Tibial artery (tissue), 4 donors: ENCODE data around the gene CCHCR1.

Source experiments
- DNase-seq, 2 donors: peaks; one replicate each; pipeline ENCODE4 v3.0.0-alpha.2; 2019
- H3K27ac ChIP-seq, 2 donors: fragments of 200-600 bp; sonication (generic) in 1 of 2; 1 replicate in 1 of 2; 2 replicates in 1 of 2; pipeline ENCODE4 v1.5.1; 2018 to 2019; ENCODE audit warnings: mild to moderate bottlenecking in 1 of 2
- H3K27me3 ChIP-seq, 2 donors: fragments of 200-600 bp; sonication (generic) in 1 of 2; one replicate each; pipeline versions ENCODE4 v1.5.1 to v1.6.0; 2016 to 2019
- H3K36me3 ChIP-seq, 3 donors: fragments of 200-600 bp; sonication (generic) in 2 of 3; one replicate each; pipeline ENCODE4 v1.5.1; 2016 to 2019; ENCODE audit warnings: mild to moderate bottlenecking in 2 of 3
- H3K4me1 ChIP-seq, 4 donors: fragments of 200-600 bp; sonication (generic) in 2 of 4; 1 replicate in 3 of 4; 2 replicates in 1 of 4; pipeline ENCODE4 v1.5.1; 2016 to 2019
- H3K4me3 ChIP-seq, 2 donors: fragments of 200-600 bp; sonication (generic) in 1 of 2; 1 replicate in 1 of 2; 2 replicates in 1 of 2; pipeline ENCODE4 v1.5.1; 2018 to 2019; ENCODE audit warnings: mild to moderate bottlenecking in 2 of 2
- H3K9me3 ChIP-seq, 3 donors: fragments of 200-600 bp; sonication (generic) in 1 of 3; one replicate each; pipeline ENCODE4 v1.5.1; 2016 to 2019
- intact Hi-C: fragments of 100-400 bp; cut with DNase I; formaldehyde crosslinking; loops from one replicate; pipeline ENCODE4 v1.15.0; 2023; ENCODE audit warnings: low total_unique reads
- TF ChIP-seq, protein P1 (sequence below), 2 experiments: fragments of 200-600 bp in 1 of 2; fragments of 450-650 bp in 1 of 2; IDR thresholded peaks; one replicate each; pipeline ENCODE4 v1.5.1; 2017 to 2019; ENCODE audit warnings: antibody characterized with exemption in 2 of 2, mild to moderate bottlenecking in 1 of 2, moderate library complexity in 1 of 2

Gene CCHCR1

GRCh38 chr6:31140643-31141042 lies 17.0 kb downstream of the CCHCR1 start:
- H3K27me3 ChIP-seq = peaks cover 0 to 10% of the 10 kb centered on the region in 2 donors
- TF ChIP-seq, protein P1, sequence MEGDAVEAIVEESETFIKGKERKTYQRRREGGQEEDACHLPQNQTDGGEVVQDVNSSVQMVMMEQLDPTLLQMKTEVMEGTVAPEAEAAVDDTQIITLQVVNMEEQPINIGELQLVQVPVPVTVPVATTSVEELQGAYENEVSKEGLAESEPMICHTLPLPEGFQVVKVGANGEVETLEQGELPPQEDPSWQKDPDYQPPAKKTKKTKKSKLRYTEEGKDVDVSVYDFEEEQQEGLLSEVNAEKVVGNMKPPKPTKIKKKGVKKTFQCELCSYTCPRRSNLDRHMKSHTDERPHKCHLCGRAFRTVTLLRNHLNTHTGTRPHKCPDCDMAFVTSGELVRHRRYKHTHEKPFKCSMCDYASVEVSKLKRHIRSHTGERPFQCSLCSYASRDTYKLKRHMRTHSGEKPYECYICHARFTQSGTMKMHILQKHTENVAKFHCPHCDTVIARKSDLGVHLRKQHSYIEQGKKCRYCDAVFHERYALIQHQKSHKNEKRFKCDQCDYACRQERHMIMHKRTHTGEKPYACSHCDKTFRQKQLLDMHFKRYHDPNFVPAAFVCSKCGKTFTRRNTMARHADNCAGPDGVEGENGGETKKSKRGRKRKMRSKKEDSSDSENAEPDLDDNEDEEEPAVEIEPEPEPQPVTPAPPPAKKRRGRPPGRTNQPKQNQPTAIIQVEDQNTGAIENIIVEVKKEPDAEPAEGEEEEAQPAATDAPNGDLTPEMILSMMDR (IDR thresholded peaks at IDR 0.05) = no peak
- H3K4me3 ChIP-seq = no peak overlapping the region
- H3K27ac ChIP-seq = no peak overlapping the region
- no peaks in the 10 kb centered on the region for H3K9me3 ChIP-seq
- peaks cover 0 to 15% (median 4%) of the 10 kb centered on the region in 4 donors for H3K4me1 ChIP-seq
- peaks cover 0 to 30% (median 6%) of the 10 kb centered on the region in 3 donors for H3K36me3 ChIP-seq
- intact Hi-C loops = loop anchor here (2.0 kb wide), 1 partner anchor 214 kb away; no protein-coding TSS in a partner anchor
- no peak for DNase-seq

DNA sequence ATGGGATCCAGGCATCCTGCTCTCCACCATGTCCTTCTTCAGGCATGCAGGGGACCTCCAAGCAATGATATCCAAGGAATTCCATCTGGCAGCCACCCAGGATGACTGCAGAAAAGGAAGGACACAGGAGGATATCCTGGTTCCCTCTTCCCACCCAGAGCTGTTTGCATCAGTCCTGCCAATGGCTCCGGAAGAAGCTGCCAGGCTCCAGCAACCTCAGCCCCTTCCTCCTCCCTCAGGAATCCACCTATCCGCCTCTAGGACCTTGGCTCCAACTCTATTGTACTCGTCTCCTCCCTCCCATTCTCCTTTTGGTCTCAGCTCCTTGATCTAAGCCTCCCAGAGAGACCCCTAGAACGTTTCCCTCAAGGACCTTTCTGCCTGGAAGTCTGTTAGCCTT lies 18.0 kb downstream of the CCHCR1 start:
- H3K36me3 ChIP-seq = peaks cover 0 to 20% (median 0%) of the 10 kb centered on the region in 3 donors
- no peaks in the 10 kb centered on the region for H3K9me3 ChIP-seq
- peaks cover 0 to 10% of the 10 kb centered on the region in 2 donors for H3K27me3 ChIP-seq
- no peak overlapping the region for H3K27ac ChIP-seq
- intact Hi-C loops = loop anchor here (5.0 kb wide), 2 partner anchors 53 to 573 kb away; no protein-coding TSS in a partner anchor
- no peak for DNase-seq
- H3K4me3 ChIP-seq = no peak overlapping the region
- TF ChIP-seq, protein P1 (IDR thresholded peaks at IDR 0.05) = no peak
- peaks cover 0 to 15% (median 4%) of the 10 kb centered on the region in 4 donors for H3K4me1 ChIP-seq

- Histone ChIP-seq H3K27me3 (peaks cover 0 to 10% of the 10 kb centered on the region in 2 donors), H3K9me3 (no peaks in the 10 kb centered on the region), H3K4me3 (no peak within 1 kb of the TSS), H3K27ac (no peak within 1 kb of the TSS), H3K4me1 (peaks cover 0 to 15% (median 4%) of the 10 kb centered on the region in 4 donors), H3K36me3 (peaks cover 0 to 15% (median 0%) of the 10 kb centered on the region in 3 donors)
- TF ChIP-seq, protein P1 (IDR thresholded peaks at IDR 0.05) = no peak
- intact Hi-C loops = loop anchor here (1.0 to 5.0 kb wide), 3 partner anchors 53 to 573 kb away; no protein-coding TSS in a partner anchor
- no peak for DNase-seq
These were observed 18.6 kb downstream of the CCHCR1 start, which contains the start of gene PSORS1C2 for GRCh38 chr6:31138982-31139381. PSORS1C2 (minus strand) TSS chr6:31139066; CDS start chr6:31139026, 40 bp downstream.

- Histone ChIP-seq H3K27ac (no peak overlapping the region), H3K27me3 (peaks cover 0 to 10% of the 10 kb centered on the region in 2 donors), H3K4me3 (no peak overlapping the region), H3K9me3 (no peaks in the 10 kb centered on the region), H3K36me3 (no peaks in the 10 kb centered on the region), H3K4me1 (peaks cover 0 to 10% (median 3%) of the 10 kb centered on the region in 4 donors)
- intact Hi-C loops = loop anchor here (5.0 kb wide), 2 partner anchors 57 to 577 kb away; no protein-coding TSS in a partner anchor
- no peak for DNase-seq
- TF ChIP-seq, protein P1 (IDR thresholded peaks at IDR 0.05) = no peak
These were observed 21.9 kb downstream of the CCHCR1 start for GRCh38 chr6:31135710-31136109.

- intact Hi-C loops = no loop called here
- peaks cover 0 to 11% (median 2%) of the 10 kb centered on the region in 4 donors for H3K4me1 ChIP-seq
- H3K4me3 ChIP-seq = no peak overlapping the region
- TF ChIP-seq, protein P1 (IDR thresholded peaks at IDR 0.05) = no peak
- no peak for DNase-seq
- H3K9me3 ChIP-seq = no peaks in the 10 kb centered on the region
- no peaks in the 10 kb centered on the region for H3K36me3 ChIP-seq
- H3K27me3 ChIP-seq = peaks cover 0 to under 1% of the 10 kb centered on the region in 2 donors
- no peak overlapping the region for H3K27ac ChIP-seq
These were observed 24.8 kb downstream of the CCHCR1 start for GRCh38 chr6:31132806-31133205.
